HepG2 (cell line): Measurements from ENCODE around the gene RAB33A. TPM values are rescaled to one million over a fixed set of nuclear protein-coding genes. Genes with fewer than 3 reads are reported as not detected.

Experiments used
- AGO2 ChIP-seq: fragments of 200-400 bp; formaldehyde crosslinking; optimal IDR thresholded peaks from 2 replicates; pipeline ENCODE3; 2017; ENCODE audit warnings: mild to moderate bottlenecking, low read depth, low read length, moderate library complexity
- BCL6 ChIP-seq: IDR thresholded peaks from 2 replicates; pipeline ENCODE4 v1.6.1; 2016; ENCODE audit warnings: missing genetic modification reagents, missing compliant biosample characterization
- BHLHE40 ChIP-seq: IDR thresholded peaks from 2 replicates; pipeline ENCODE4 v1.6.1; 2011; ENCODE audit warnings: low read length, improper control_type of control experiment
- CERS6 ChIP-seq: sonication (generic); formaldehyde crosslinking; IDR thresholded peaks from 2 replicates; pipeline ENCODE4 v1.5.0; 2020; ENCODE audit warnings: missing genetic modification reagents
- HDAC1 ChIP-seq: sonication (generic); formaldehyde crosslinking; IDR thresholded peaks from 2 replicates; pipeline ENCODE4 v1.5.1; 2020; ENCODE audit warnings: mild to moderate bottlenecking, missing genetic modification reagents
- KAT7 ChIP-seq: IDR thresholded peaks from 2 replicates; pipeline ENCODE4 v1.6.1; 2018; ENCODE audit warnings: borderline replicate concordance, missing compliant biosample characterization
- KDM5B ChIP-seq: sonication (generic); formaldehyde crosslinking; IDR thresholded peaks from 2 replicates; pipeline ENCODE4 v1.4.0; 2020; ENCODE audit warnings: missing genetic modification reagents, mild to moderate bottlenecking, borderline replicate concordance
- KLF16 ChIP-seq, 2 experiments: sonication (generic) in 1 of 2; formaldehyde crosslinking in 1 of 2; IDR thresholded peaks; 2 replicates each; pipeline versions ENCODE4 v1.6.1 to v1.8.0; 2016 to 2023; ENCODE audit warnings: missing genetic modification reagents in 2 of 2, missing compliant biosample characterization in 1 of 2
- KMT2A ChIP-seq: sonication (generic); formaldehyde crosslinking; IDR thresholded peaks from 2 replicates; pipeline ENCODE4 v1.4.0; 2020; ENCODE audit warnings: missing genetic modification reagents
- NFYB ChIP-seq: sonication (generic); formaldehyde crosslinking; IDR thresholded peaks from 2 replicates; pipeline ENCODE4 v1.4.0; 2020; ENCODE audit warnings: missing genetic modification reagents
- PHF8 ChIP-seq: sonication (generic); formaldehyde crosslinking; IDR thresholded peaks from 2 replicates; pipeline ENCODE4 v1.5.0; 2020; ENCODE audit warnings: missing genetic modification reagents
- SALL2 ChIP-seq: sonication (generic); formaldehyde crosslinking; IDR thresholded peaks from 2 replicates; pipeline ENCODE4 v1.8.1; 2023; ENCODE audit warnings: mild to moderate bottlenecking, missing genetic modification reagents, inconsistent platforms
- SIN3A ChIP-seq: IDR thresholded peaks from 2 replicates; pipeline ENCODE4 v1.6.1; 2011; ENCODE audit warnings: low read depth, mild to moderate bottlenecking, control low read depth, low read length, borderline replicate concordance
- SMAD1 ChIP-seq: sonication (generic); formaldehyde crosslinking; IDR thresholded peaks from 2 replicates; pipeline ENCODE4 v1.4.0; 2020; ENCODE audit warnings: missing genetic modification reagents, low read depth, mild to moderate bottlenecking, borderline replicate concordance
- SRF ChIP-seq: IDR thresholded peaks from 2 replicates; pipeline ENCODE4 v1.6.1; 2011; ENCODE audit warnings: mild to moderate bottlenecking, low read depth, low read length, moderate library complexity
- ZFY ChIP-seq: sonication (generic); formaldehyde crosslinking; IDR thresholded peaks from 2 replicates; pipeline ENCODE4 v1.4.0; 2020; ENCODE audit warnings: missing genetic modification reagents
- ZNF18 ChIP-seq: sonication (generic); formaldehyde crosslinking; IDR thresholded peaks from 2 replicates; pipeline ENCODE4 v1.8.0; 2022; ENCODE audit warnings: mild to moderate bottlenecking, missing genetic modification reagents; ENCODE audit not compliant: insufficient replicate concordance
- ZNF224 ChIP-seq: sonication (generic); formaldehyde crosslinking; IDR thresholded peaks from 2 replicates; pipeline ENCODE4 v1.5.0; 2020; ENCODE audit warnings: mild to moderate bottlenecking, missing genetic modification reagents
- ZNF264 ChIP-seq: sonication (generic); formaldehyde crosslinking; IDR thresholded peaks from 2 replicates; pipeline ENCODE4 v1.4.0; 2020; ENCODE audit warnings: missing genetic modification reagents
- ZNF557 ChIP-seq: sonication (generic); formaldehyde crosslinking; IDR thresholded peaks from 2 replicates; pipeline ENCODE4 v1.4.0; 2020; ENCODE audit warnings: missing genetic modification reagents
- ZNF776 ChIP-seq: sonication (generic); formaldehyde crosslinking; IDR thresholded peaks from 2 replicates; pipeline ENCODE4 v1.4.0; 2020; ENCODE audit warnings: mild to moderate bottlenecking, missing genetic modification reagents
- ZNF777 ChIP-seq: sonication (generic); formaldehyde crosslinking; IDR thresholded peaks from 2 replicates; pipeline ENCODE4 v1.4.0; 2020; ENCODE audit warnings: missing genetic modification reagents
- ZNF891 ChIP-seq: sonication (generic); formaldehyde crosslinking; IDR thresholded peaks from 2 replicates; pipeline ENCODE4 v1.5.0; 2020; ENCODE audit warnings: mild to moderate bottlenecking, missing genetic modification reagents
- ZSCAN29 ChIP-seq: sonication (generic); formaldehyde crosslinking; conservative IDR thresholded peaks from 2 replicates; pipeline ENCODE4 v1.4.0; 2020; ENCODE audit warnings: mild to moderate bottlenecking, missing genetic modification reagents
- polyA plus RNA-seq, 8 experiments: library from polyadenylated mRNA; depleted of rRNA in 3 of 8; stranded (reverse) in 7 of 8; unstranded in 1 of 8; fragments of >200 nt; fragmentation: Illumina TruSeq in 4 of 8; extraction: Trizol in 4 of 8; gene quantifications; 2 replicates each; pipeline versions ENCODE4 v1.2.1 to v1.2.3, GENCODE V29; 2011 to 2016; ENCODE audit warnings: low read depth in 4 of 8, missing spikeins in 1 of 8, mixed read lengths in 1 of 8; ENCODE audit not compliant: insufficient read depth in 1 of 8
- total RNA-seq, 5 experiments: library from RNA; depleted of rRNA; stranded (reverse); fragments of >200 nt; fragmentation: Illumina TruSeq; extraction: Trizol; gene quantifications; 2 replicates each; pipeline ENCODE4 v1.2.3, GENCODE V29; 2016; ENCODE audit warnings: low read depth in 1 of 5
- TF ChIP-seq, protein P1 (sequence below): IDR thresholded peaks from 2 replicates; pipeline ENCODE4 v1.6.1; 2016; ENCODE audit warnings: control low read depth
- TF ChIP-seq, protein P2 (sequence below): sonication (generic); formaldehyde crosslinking; IDR thresholded peaks from 2 replicates; pipeline ENCODE4 v1.4.0; 2020; ENCODE audit warnings: missing genetic modification reagents
- TF ChIP-seq, protein P3 (sequence below): sonication (generic); formaldehyde crosslinking; IDR thresholded peaks from 2 replicates; pipeline ENCODE4 v1.4.0; 2020; ENCODE audit warnings: missing genetic modification reagents

Gene RAB33A
- total and polyA plus RNA-seq, 2 of the 13 experiments (the other 11 are each of a cell fraction or from before 2014, with no cell fraction given) = 0.26 TPM; not detected in 1

DNA sequence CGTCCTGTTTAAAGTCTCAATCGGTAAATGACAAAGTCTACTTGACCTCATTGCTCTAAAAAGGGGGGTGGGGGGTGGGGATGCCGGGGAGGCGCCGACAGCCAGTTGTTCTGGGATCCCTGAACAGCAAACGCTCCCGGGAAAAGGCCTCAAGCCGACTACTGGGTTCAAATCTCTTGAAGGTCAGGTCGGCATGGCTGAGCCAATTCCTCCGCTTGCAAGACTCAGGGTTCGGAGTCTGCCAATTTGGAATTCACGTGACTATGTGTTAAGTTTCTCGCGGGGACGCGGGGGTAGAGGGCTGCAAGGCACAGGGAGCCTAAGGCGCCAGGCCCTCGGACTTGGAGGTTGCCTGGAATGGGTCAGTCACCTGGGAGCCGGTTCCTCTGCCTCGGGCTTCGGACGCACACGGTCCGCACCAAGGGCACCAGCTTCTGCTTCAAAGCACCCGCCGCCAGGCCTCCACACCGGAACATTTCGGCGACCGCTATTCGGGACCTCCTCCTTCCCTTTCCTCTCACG, 6.5 kb upstream of the RAB33A start (continued):
- TF ChIP-seq, protein P1, sequence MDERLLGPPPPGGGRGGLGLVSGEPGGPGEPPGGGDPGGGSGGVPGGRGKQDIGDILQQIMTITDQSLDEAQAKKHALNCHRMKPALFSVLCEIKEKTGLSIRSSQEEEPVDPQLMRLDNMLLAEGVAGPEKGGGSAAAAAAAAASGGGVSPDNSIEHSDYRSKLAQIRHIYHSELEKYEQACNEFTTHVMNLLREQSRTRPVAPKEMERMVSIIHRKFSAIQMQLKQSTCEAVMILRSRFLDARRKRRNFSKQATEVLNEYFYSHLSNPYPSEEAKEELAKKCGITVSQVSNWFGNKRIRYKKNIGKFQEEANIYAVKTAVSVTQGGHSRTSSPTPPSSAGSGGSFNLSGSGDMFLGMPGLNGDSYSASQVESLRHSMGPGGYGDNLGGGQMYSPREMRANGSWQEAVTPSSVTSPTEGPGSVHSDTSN (CRISPR knock-in tag) = no peak
- TF ChIP-seq ZNF776 (CRISPR knock-in tag) (0 out of 2 replicates have a peak, but pooled peaks have one; percentile 36), KDM5B (CRISPR knock-in tag) (peak; percentile 22; the same call in 1 of the 2 replicates), NFYB (CRISPR knock-in tag) (no peak), ZNF777 (CRISPR knock-in tag) (no peak), SALL2 (CRISPR knock-in tag) (no peak), PHF8 (CRISPR knock-in tag) (peak; percentile 86; the same call in 1 of the 2 replicates), ZNF224 (CRISPR knock-in tag) (0 out of 2 replicates have a peak, but pooled peaks have one; percentile 51), BCL6 (no peak), AGO2 (peak; percentile 31), KLF16 (CRISPR knock-in tag; IDR thresholded peaks at IDR 0.05) (peak in 1 of 2 experiments; percentile 2; a peak in 1 of 4 replicates), KMT2A (0 out of 2 replicates have a peak, but pooled peaks have one; percentile 19), ZFY (CRISPR knock-in tag) (peak; percentile 72), BHLHE40 (peak; percentile 5; the same call in 1 of the 2 replicates), HDAC1 (peak; percentile 9; the same call in 1 of the 2 replicates), ZNF18 (CRISPR knock-in tag) (peak; percentile 63), KAT7 (CRISPR knock-in tag) (0 out of 2 replicates have a peak, but pooled peaks have one; percentile 31), CERS6 (CRISPR knock-in tag) (no peak), SIN3A (peak; percentile 60; the same call in 1 of the 2 replicates), ZNF891 (CRISPR knock-in tag) (0 out of 2 replicates have a peak, but pooled peaks have one; percentile 47), SRF (no peak), ZNF557 (CRISPR knock-in tag) (no peak), ZNF264 (CRISPR knock-in tag) (no peak), ZSCAN29 (CRISPR knock-in tag) (no peak), SMAD1 (CRISPR knock-in tag) (no peak)
- TF ChIP-seq, protein P2, sequence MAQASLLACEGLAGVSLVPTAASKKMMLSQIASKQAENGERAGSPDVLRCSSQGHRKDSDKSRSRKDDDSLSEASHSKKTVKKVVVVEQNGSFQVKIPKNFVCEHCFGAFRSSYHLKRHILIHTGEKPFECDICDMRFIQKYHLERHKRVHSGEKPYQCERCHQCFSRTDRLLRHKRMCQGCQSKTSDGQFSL (CRISPR knock-in tag) = no peak
- TF ChIP-seq, protein P3, sequence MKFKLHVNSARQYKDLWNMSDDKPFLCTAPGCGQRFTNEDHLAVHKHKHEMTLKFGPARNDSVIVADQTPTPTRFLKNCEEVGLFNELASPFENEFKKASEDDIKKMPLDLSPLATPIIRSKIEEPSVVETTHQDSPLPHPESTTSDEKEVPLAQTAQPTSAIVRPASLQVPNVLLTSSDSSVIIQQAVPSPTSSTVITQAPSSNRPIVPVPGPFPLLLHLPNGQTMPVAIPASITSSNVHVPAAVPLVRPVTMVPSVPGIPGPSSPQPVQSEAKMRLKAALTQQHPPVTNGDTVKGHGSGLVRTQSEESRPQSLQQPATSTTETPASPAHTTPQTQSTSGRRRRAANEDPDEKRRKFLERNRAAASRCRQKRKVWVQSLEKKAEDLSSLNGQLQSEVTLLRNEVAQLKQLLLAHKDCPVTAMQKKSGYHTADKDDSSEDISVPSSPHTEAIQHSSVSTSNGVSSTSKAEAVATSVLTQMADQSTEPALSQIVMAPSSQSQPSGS (CRISPR knock-in tag) = 0 out of 2 replicates have a peak, but pooled peaks have one; percentile 6
